Smooth muscle cell of the pulmonary artery (primary cell): ENCODE results near the gene CCDC180. TPM values are rescaled to one million over a fixed set of nuclear protein-coding genes. Genes with fewer than 3 reads are reported as not detected.

ENCODE experiments used
- total RNA-seq: library from RNA; depleted of rRNA; stranded (reverse); fragments of >200 nt; gene quantifications from 2 replicates; pipeline ENCODE4 v1.2.3, GENCODE V29; 2014

The CCDC180 gene
- total RNA-seq = 0.76 and 2.4 TPM in 2 replicates

DNA sequence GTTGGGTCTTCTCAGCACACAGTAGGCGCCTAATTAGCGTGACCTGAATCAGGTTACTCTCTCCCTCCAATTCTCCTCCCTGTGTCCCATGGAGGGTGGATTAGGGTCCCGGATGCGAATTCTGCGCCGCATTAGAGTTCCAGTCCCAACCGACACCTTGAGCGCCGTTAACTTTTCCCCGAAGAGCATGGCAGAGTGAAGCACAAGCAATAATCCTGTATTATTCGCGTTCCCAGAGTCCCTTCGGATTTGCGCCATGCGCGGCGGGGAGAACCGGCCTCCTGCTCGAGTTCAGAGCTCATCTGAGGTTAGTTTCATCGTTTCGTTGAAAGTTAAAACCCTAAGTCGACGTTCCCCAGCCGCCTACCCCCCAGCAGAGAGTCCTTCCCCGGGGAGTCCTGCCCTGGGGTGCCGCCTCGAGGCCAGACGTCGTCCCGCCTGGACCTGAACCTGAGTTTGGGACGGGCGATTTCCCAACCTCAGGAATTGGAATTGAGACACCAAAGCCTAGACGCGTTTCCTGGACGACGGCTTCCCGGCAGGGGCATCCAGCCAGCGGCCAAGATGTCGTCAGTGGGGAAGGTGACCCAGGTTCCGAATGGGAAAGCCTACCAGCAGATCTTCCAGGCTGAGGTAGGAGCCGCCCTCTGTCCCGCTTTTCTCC, at the start of gene CCDC180:
TSS of gene CCDC180 (plus strand) at position 160 of the 664 bp plus-strand sequence. CDS start at position 565, 405 bp downstream.

Other genes with a start within 250 kb of the CCDC180 start
- gene TDRD7, start 104.4 kb downstream of the CCDC180 start, total RNA-seq = 9.2 and 9.8 TPM in 2 replicates
- gene TMOD1, start 194.0 kb downstream of the CCDC180 start, total RNA-seq = 0.69 and 1.1 TPM in 2 replicates